Germinal center (tissue), 1 donor: Measurements from ENCODE around the gene SACS.

ENCODE experiments used
- DNase-seq: peaks from one replicate; pipeline ENCODE4 v3.0.0; 2012; ENCODE audit warnings: mixed read lengths, low spot score

SACS gene, protein sequence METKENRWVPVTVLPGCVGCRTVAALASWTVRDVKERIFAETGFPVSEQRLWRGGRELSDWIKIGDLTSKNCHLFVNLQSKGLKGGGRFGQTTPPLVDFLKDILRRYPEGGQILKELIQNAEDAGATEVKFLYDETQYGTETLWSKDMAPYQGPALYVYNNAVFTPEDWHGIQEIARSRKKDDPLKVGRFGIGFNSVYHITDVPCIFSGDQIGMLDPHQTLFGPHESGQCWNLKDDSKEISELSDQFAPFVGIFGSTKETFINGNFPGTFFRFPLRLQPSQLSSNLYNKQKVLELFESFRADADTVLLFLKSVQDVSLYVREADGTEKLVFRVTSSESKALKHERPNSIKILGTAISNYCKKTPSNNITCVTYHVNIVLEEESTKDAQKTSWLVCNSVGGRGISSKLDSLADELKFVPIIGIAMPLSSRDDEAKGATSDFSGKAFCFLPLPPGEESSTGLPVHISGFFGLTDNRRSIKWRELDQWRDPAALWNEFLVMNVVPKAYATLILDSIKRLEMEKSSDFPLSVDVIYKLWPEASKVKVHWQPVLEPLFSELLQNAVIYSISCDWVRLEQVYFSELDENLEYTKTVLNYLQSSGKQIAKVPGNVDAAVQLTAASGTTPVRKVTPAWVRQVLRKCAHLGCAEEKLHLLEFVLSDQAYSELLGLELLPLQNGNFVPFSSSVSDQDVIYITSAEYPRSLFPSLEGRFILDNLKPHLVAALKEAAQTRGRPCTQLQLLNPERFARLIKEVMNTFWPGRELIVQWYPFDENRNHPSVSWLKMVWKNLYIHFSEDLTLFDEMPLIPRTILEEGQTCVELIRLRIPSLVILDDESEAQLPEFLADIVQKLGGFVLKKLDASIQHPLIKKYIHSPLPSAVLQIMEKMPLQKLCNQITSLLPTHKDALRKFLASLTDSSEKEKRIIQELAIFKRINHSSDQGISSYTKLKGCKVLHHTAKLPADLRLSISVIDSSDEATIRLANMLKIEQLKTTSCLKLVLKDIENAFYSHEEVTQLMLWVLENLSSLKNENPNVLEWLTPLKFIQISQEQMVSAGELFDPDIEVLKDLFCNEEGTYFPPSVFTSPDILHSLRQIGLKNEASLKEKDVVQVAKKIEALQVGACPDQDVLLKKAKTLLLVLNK (N-terminal part only)

DNA sequence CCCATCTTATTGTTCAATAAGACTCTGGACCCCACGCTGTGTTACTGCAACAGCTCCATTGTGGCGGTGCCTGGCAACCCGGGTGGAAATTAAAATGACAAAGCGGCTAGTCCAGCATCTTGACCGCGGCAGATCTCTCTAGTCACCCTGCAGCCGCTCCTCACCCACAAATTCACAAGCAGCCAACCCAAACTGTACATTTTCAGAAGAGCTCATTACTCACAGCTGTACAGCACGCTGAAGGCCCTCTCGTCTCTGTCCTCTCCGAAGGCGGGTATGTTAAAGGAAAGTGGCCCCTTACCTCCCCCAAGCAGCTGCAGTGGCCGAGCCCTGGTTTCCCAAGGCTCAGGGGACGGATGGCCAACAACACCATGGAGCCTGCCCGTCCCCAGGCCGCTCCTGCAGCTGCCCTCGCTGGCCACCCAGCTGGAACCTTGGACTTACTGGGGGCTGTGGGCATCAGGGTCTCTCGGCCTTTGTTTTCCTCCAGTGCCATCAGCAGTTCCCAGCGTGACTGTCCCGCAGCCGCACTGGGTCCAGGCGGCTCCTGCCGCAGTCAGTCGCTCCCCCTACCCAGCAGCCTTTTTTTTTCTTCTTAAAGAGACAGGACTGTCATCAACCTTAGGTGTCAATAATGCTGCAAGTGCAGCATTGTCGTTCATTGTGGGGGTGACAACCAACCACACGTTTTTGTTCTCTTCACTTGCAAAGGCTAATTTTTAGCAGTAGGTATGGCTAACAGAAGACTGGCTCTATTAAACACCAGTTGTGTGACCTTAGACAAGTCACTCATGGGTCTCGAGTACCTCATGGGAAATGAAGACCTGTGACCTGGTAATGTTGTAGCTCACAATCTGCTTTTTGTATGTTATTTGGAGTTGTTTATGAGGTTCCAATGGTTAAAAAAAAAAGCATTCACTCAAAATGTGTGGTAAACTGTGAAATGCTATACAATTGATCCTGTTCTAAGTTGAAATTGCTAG lies at the start of gene SACS:
Gene SACS, minus strand, starts transcription at position 532 of the 983 bp plus-strand sequence. CDS start 22,463 bp downstream, outside the sequence.
- DNase-seq = no peak

DNA sequence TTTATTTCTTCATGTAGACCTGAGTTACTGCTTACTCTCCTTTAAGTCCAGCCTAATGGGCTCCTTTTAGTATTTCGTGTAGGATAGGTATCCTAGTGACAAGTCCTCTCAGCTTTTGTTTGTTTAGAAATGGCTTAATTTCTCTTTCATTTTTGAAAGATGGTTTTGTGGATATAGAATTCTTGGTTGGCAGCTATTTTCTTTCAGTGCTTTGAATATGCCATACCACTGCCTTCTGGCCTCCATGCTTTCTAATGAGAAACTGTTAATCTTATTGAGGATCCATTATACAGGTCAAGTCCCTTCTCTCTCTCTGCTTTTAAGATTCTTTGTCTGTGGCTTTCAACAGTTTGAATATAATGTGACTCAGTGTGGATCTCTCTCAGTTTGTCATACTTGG lies 46.8 kb upstream of the SACS start:
- no peak for DNase-seq

DNA sequence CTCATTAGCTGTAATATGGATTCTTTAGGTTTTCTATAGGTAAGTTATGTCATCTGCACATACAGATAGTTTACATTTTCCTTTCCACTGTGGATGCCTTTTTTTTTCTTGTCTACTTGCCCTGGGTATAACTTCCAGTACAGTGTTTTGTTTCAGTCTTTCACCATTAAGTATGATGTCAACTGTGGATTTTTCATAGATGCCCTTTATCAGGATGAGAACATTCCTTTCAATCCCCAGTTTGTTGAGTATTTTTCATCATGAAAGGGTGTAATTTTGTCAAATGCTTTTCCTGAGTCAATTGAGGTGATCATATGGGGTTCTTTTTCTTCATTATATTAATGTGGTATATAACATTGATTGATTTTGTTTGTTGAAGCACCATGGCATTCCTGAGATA lies 43.6 kb upstream of the SACS start:
- DNase-seq = no peak

DNA sequence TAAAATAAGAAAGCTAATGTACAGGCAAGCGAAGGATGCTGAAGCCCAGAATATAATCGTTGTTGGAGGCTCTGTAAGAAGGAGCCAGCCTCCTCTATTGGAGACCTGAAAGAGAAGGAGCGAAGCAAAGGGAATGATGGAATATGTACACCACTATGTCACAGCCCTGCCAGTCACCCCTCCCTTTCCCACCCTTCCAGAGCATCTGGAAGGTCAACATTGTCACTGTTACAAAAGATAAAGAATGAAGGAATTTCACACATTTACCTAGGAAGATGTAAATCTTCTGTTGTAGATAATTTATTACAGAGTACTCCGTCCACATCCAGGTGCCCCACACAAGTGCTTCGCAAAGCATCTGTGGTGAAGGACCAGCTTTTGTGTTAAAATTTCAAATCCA lies 39.7 kb upstream of the SACS start:
- DNase-seq = no peak

DNA sequence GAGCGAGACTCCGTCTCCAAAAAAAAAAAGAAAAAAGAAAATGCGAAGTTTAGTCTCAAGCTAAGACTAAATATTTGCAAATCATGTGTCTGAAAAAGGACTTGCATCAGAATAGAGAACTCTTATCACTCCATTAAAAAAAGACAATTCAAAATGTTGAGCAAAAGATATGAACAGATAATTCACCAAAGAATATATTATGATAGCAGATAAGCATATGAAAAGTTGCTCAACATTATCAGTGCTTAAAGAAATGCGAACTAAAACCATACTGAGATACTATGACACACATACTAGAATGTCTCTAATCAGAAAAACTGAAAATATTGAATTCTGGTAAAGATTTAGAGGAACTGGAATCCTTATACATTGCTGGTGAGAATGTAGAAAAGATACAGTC lies 38.7 kb upstream of the SACS start:
- DNase-seq = no peak

DNA sequence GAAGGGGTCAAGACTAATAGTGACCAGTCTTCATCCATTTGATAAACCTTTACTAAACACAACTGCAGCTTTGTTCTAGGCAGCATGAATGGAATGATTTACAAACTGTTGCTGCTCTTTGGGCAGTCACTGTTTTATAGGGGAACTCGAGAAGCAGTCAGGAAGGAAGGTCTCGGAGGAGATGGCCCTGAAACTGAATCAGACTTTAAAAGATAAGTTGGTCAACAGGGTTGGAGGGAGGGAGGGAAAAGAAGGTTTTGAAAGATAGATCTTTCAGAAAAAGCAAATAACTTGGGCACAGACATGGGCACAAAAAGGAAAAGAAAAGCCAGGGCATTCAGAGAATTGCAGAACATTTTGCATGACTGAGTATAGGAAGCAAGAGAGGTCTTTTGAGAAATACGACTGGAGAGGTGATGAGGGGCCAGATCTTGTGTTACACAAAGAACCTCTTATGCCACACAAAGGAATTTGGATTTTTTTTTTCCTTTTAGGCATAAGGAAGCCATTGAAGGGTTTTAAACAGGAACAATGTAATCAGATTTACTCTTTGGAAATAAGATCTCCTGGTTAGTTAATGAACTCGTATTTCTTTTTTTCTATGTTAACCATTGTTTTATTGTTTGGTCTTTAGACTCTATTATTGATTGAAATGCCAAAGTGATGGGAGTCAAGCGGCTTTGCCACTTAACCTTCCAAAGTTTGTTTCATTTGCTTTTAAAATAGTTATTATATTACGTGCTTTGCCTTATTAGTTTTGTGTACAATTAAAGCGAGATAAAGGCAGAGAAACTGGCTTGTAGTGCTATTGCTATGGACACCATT lies 37.5 kb upstream of the SACS start:
- no peak for DNase-seq

DNA sequence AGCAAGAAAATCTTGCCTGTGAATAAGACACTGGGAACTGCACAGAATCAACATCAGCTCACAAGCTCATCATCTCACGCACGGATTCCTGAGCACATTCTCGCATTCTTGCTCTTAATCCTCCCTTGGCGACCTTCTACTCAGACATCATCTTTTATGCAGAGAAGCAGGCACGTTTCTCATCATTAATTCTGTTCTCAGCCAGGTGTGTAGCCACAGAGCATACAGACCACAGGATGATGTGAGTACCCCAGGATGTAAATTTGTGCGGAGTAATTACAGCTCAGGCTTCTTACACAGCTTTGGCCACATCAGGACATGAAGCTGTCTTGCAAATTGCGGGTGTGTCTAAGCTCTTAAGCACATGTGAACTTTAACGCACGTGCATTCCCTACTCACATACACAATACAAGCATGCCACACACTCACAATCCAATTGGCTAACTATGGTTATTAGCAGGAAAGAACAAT lies 36.5 kb upstream of the SACS start:
- no peak for DNase-seq

DNA sequence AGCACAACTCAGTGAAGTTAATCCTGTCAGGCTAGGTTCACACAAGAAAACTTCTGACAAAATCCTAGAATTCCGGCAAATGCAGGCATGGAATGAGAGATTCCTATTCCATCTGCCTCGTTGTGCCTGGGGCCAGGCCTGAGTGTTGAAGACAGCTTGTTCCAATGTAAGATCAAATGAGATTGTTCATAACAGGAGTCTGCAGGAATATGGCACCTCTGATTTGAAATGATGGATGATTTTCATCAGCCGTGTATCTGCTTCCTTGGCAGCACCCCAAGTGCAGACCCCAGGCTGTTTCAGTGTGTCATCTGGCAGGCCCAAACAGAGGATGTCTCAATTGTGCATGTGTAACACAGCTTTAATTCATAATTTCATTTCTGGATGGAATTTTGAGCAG lies 35.3 kb upstream of the SACS start:
- DNase-seq = no peak

DNA sequence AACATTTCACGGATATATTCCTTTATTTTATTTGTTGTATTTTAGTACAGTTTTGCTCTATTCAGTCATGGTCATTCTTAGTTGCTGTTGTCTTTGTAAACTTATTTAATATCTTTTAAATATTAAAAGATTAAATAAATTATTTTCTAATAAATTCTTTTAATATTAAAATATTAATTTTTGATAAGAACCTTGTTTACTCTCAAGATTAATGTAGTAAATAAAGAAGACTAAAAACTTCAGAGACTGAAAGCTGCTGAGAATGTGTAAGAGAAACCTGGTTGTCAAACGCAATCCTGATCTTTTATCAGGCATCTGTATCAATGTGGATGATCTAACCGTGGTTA lies 34.4 kb upstream of the SACS start:
- DNase-seq = no peak

DNA sequence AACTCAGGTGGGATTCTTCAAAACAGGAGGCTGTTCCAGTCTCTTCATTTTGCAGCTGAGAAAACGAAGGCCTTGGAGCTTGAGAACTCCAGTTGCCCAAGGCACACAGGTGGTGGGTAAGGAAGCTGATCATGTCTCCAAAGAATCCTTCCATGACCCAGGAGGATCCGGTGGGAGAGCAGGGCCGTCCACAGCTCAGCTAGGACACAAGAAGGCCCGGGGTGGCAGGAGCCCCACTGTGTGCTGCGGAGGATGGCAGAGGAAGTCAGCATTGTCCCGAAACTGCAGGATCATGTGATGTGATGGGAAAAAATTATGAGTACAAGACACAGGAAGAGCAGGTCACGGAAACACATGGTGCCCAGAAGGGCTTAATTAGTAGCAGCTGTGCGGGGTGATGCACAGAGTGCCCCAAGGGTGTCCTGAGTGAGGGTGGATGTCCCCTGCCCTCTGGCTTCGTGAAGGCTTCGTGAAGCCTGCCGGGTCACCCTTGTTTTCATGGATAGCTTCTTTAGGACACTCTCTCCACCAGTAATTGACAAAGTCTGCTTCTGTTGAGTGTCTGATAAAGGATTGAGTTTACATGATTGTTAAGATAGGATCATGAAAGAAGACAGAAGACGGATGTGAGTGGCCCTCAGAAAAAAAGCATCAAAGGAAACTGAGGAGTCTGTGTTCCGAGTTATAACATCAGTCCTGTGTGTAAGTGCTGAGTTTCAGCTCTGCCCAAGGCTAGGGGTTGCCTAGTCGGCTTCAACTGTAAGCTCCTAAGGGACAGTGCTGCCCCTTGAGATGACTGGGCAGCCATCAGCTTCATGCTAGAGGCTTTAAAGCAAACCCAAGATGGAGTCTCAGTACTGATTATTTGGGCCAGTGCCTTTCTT lies 33.8 kb upstream of the SACS start:
- no peak for DNase-seq

DNA sequence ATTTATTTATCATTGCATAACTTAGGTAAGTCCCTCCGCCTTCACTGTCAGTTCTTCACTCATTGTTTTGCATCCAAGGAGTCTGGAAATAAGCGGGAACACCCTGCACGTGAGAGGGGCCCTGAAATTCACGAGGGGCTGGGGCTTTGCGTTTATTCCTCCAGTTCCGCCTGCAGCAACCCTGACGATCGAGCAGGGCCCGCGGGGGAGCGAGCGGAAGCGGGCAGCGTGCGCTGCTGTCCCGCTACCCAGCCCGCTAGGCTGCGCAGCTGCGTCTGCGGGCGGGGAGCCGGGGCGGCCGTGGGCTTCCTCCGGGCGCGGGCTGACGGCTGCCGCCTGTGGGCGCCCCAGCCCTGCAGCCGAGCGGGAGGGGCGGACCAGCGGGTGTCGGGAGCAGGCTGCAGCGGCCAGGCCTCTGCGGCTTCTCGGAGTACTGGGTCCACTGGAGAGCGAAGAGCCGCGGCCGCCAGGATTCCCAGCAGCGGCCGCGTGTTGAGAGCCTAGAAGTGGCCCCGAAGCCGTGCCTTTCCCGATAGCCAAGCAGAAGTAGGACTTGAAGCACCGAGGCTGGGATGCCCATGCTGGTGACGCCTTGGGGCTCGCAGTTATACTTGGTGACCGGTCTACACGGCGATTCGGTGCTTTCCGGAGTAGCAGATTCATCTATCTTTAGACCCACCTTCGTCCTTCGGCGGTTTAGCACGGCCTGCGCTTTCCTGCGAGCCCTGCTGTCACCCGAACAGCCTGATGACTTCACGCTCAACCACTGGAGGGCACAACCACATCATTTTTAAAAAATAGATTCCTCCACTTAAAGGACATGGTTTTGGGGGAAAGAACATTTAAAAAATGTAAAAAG lies 32.9 kb upstream of the SACS start:
- peak; percentile 56 for DNase-seq

DNA sequence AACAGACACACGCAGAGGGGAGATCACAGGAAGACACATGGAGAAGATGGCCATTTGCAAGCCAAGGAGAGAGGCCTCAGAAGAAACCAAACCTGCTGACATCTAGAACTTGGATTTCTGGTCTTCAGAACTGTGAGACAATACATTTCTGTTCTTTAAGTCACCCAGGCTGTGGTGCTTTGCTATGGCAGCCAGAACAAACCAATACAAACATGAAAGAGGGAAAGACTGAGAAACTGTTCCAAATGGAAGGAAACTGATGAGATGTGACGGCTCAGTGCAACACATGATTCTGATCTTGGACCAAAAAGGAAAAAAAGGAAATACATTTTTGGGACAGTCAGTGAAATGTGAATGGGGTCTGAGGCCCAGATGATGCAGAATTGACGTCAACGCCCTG lies 30.2 kb upstream of the SACS start:
- DNase-seq = no peak

DNA sequence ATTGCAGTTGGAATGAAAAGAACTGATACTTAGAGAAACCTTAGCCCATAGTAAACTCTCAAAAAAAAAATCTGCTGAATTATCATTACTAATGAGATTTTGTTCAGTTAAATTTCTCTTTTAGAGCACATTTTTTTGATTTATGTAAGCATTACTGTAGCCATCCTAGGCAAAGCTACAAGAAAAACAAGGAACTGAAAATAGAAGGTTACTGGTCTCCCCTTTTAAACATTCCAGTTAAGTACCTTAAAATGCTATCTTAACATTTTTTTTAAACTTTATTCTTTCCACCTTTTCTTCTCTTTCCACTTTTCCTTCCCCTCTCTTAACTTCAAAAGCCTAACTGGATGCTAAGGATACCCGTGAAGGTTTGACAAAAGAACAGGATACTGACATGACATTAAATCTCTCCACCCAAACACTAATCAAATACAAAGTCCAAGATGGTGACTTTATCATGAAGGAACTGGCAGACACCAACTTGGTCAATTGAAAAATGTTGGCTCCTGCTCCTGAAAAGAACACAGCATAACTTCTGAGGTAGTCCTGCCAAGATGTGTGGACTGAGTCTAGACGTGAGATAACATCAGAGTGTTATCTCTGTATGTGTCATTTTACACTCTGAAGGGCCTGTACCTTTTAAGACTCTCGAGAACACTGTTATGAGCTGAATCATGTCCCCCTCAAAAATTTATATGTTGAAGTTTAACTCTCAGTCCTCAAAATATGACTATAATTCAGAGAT lies 29.5 kb upstream of the SACS start:
- DNase-seq = no peak

DNA sequence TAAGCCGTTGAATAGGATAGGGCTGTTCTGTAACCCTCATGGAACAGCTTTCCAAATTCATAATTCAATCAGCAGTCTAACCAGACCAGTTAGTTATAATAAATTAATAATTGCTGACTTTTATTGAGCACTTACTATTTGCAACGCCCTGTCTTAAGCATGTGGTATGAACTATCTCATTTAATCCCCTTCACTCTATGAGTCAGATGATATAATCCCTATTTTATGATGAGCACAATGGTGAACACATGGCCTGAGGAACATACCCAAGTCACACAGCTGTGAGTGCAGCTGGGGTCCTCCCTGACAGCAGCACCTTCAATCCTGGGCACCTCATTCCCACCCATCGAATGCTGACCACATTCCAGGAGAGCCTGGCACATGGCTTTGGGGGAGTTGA lies 28.0 kb upstream of the SACS start:
- no peak for DNase-seq

DNA sequence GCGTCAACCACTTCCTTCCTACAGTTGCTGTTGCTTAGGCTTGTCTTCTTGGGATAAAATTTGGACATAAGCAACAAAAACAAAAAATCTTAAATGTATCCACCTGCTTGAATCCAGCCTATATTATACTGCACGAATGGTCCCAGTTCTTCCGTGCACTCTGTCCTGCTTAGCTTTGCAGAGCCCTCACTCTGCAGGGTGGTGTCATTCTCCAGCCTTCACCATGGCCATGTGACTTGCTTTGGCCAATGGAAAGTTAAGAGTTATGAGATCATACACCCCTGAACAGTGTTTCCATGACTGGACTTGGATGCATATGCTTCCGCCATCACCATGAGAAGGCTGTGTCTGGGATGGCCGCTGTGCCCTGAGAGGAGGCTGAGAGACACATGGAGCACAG lies 27.4 kb upstream of the SACS start:
- DNase-seq = no peak

DNA sequence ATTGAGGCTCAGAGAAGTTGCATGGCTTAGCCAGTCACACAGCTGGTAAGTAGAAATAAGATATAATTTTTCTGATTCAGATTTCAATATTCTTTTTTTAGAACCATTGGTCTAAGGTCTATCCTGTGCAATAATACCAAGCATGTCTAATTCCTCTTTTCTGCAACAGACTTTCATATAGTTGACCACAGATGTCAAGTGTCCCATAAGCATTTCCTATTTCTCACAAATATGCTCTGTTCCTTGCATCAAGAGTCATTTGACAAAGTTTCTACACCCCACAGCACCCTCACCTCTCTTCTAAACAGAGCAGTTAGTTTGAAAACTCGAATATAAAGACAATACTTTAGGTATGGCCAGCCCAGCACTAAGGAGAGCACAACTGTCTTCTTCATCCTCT lies 26.8 kb upstream of the SACS start:
- DNase-seq = no peak

DNA sequence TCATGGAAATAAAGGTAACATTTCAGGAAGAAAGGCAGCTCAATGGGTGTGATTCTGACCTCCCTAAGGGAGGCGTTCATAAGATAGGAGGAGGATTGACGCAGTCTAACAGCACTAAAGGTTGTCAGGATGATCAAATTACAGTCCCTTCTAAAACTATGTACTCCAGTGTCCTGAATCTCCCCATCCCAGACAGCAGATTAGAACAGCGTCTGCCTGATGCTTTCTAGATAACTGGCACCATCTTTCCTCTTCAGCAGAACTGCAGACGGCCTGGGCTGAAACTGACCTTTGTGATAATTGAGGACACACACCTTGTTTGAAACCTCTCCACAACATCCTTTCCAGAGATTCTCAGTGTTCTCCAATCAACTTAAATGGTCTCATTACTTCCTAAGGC lies 25.5 kb upstream of the SACS start:
- DNase-seq = no peak
